ENCODE data around the gene ZNF385B. TPM values are rescaled to one million over a fixed set of nuclear protein-coding genes. Genes with fewer than 3 reads are reported as not detected.

The ZNF385B gene
- total RNA-seq, 1 donor, result 1.1 TPM

- Histone ChIP-seq H3K4me1 (ENCODE audit: insufficient read depth, low read length) (no peaks in the 10 kb centered on the region), H2AFZ (ENCODE audit: low read length) (no peak overlapping the region), H3K36me3 (ENCODE audit: insufficient read depth, low read length) (no peaks in the 10 kb centered on the region), H3K27me3 (ENCODE audit: insufficient read depth, low read length) (no peaks in the 10 kb centered on the region), H3K79me2 (ENCODE audit: insufficient read depth, low read length) (no peaks in the 10 kb centered on the region), H3K4me2 (ENCODE audit: insufficient read depth, low read length) (no peak overlapping the region), H3K4me3 (ENCODE audit: insufficient read depth, low read length) (no peak overlapping the region), H3K27ac (ENCODE audit: low read depth, low read length) (no peak overlapping the region), H3K9me3 (ENCODE audit: low read depth, low read length) (no peaks in the 10 kb centered on the region), H4K20me1 (ENCODE audit: insufficient read depth, low read length) (no peaks in the 10 kb centered on the region)
- no peak for TF ChIP-seq CTCF (IDR thresholded peaks at IDR 0.05; ENCODE audit: extremely low read depth, low read depth, low read length)
- peak; percentile 60 for DNase-seq (ENCODE audit: insufficient read length, low spot score, missing footprints)
These were observed 51.8 kb downstream of the ZNF385B start for GRCh38 chr2:179809606-179810005.

DNA sequence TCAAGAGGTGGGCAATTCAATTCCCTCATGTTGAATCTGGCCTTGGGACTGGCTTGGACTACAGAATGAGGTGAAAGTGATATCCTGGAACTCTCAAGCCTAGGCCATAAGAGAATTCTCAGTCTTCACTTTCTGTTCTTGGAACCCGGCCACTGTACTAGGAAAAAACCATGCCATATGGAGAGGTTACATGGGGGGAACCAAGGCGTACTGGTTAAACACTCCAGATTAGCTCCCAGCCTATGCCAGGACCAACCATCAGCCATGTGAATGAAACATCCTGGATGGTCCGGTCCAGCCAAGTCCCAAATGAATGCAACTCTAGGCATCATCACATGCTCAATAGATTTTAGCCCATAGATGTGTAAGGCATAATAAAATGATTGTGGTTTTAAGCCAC, 56.4 kb downstream of the ZNF385B start:
- H3K4me1 ChIP-seq (ENCODE audit: insufficient read depth, low read length), result no peaks in the 10 kb centered on the region
- no peak for TF ChIP-seq CTCF (IDR thresholded peaks at IDR 0.05; ENCODE audit: extremely low read depth, low read depth, low read length)
- no peak overlapping the region for H3K27ac ChIP-seq (ENCODE audit: low read depth, low read length)
- H4K20me1 ChIP-seq (ENCODE audit: insufficient read depth, low read length), result no peaks in the 10 kb centered on the region
- no peak for DNase-seq (ENCODE audit: insufficient read length, low spot score, missing footprints)
- H3K36me3 ChIP-seq (ENCODE audit: insufficient read depth, low read length), result no peaks in the 10 kb centered on the region
- H3K4me2 ChIP-seq (ENCODE audit: insufficient read depth, low read length), result no peak overlapping the region
- peaks cover 13% of the 10 kb centered on the region for H3K27me3 ChIP-seq (ENCODE audit: insufficient read depth, low read length)
- H3K4me3 ChIP-seq (ENCODE audit: insufficient read depth, low read length), result no peak overlapping the region
- H3K79me2 ChIP-seq (ENCODE audit: insufficient read depth, low read length), result no peaks in the 10 kb centered on the region
- H2AFZ ChIP-seq (ENCODE audit: low read length), result no peak overlapping the region
- H3K9me3 ChIP-seq (ENCODE audit: low read depth, low read length), result no peaks in the 10 kb centered on the region

GRCh38 chr2:179804206-179804605, 57.2 kb downstream of the ZNF385B start:
- Histone ChIP-seq H2AFZ (ENCODE audit: low read length) (no peak overlapping the region), H3K27me3 (ENCODE audit: insufficient read depth, low read length) (peaks cover 13% of the 10 kb centered on the region), H3K4me3 (ENCODE audit: insufficient read depth, low read length) (no peak overlapping the region), H3K4me2 (ENCODE audit: insufficient read depth, low read length) (no peak overlapping the region), H3K9me3 (ENCODE audit: low read depth, low read length) (no peaks in the 10 kb centered on the region), H3K36me3 (ENCODE audit: insufficient read depth, low read length) (no peaks in the 10 kb centered on the region), H4K20me1 (ENCODE audit: insufficient read depth, low read length) (no peaks in the 10 kb centered on the region), H3K79me2 (ENCODE audit: insufficient read depth, low read length) (no peaks in the 10 kb centered on the region), H3K27ac (ENCODE audit: low read depth, low read length) (no peak overlapping the region), H3K4me1 (ENCODE audit: insufficient read depth, low read length) (no peaks in the 10 kb centered on the region)
- no peak for TF ChIP-seq CTCF (IDR thresholded peaks at IDR 0.05; ENCODE audit: extremely low read depth, low read depth, low read length)
- no peak for DNase-seq (ENCODE audit: insufficient read length, low spot score, missing footprints)

- no peak overlapping the region for H3K4me2 ChIP-seq (ENCODE audit: insufficient read depth, low read length)
- H3K27ac ChIP-seq (ENCODE audit: low read depth, low read length), result no peak overlapping the region
- H3K79me2 ChIP-seq (ENCODE audit: insufficient read depth, low read length), result no peaks in the 10 kb centered on the region
- H3K36me3 ChIP-seq (ENCODE audit: insufficient read depth, low read length), result no peaks in the 10 kb centered on the region
- H3K27me3 ChIP-seq (ENCODE audit: insufficient read depth, low read length), result peaks cover 13% of the 10 kb centered on the region
- H3K9me3 ChIP-seq (ENCODE audit: low read depth, low read length), result no peaks in the 10 kb centered on the region
- H3K4me1 ChIP-seq (ENCODE audit: insufficient read depth, low read length), result no peaks in the 10 kb centered on the region
- DNase-seq (ENCODE audit: insufficient read length, low spot score, missing footprints), result peak; percentile 0
- no peak for TF ChIP-seq CTCF (IDR thresholded peaks at IDR 0.05; ENCODE audit: extremely low read depth, low read depth, low read length)
- H3K4me3 ChIP-seq (ENCODE audit: insufficient read depth, low read length), result no peak overlapping the region
- H2AFZ ChIP-seq (ENCODE audit: low read length), result no peak overlapping the region
- no peaks in the 10 kb centered on the region for H4K20me1 ChIP-seq (ENCODE audit: insufficient read depth, low read length)
These were observed 59.1 kb downstream of the ZNF385B start for GRCh38 chr2:179802051-179802882.

All from osteoblast (primary cell).